Umbilical cord (tissue), 2 donors: ENCODE data around the gene RNF8. TPM values are rescaled to one million over a fixed set of nuclear protein-coding genes. Genes with fewer than 3 reads are reported as not detected.
A peak's percentile ranks its signal among the peaks of the same experiment; 100 is the strongest.

Source experiments
- DNase-seq: peaks from one replicate; pipeline ENCODE4 v3.0.0-alpha.2; 2015; ENCODE audit warnings: low spot score
- total RNA-seq: library from RNA; depleted of rRNA; stranded (reverse); fragments of >200 nt; gene quantifications from one replicate; pipeline ENCODE4 v1.2.3, GENCODE V29; 2014; ENCODE audit warnings: low replicate concordance; ENCODE audit not compliant: insufficient read depth

RNF8 gene
- total RNA-seq, 1 donor from 2014 or later, result 19.7 TPM

DNA sequence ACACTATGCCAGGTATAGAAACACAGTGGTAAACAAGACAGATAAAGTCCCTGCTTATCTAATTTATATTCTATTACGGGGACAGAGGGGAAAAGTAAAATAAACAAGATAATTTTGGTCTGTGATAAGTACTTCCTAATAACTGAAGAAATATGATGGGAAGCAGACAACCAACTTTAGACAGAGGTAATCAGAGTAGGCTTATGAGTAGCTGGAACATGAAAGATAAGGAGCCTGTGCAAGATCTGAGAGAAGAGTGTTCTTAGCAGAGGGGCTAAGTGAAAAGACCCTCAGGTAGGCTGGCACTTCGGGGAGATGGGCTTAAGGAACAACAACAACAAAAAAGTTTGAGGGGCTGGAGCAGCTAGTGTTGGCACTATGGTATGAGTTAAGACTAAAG, 4.1 kb downstream of the RNF8 start:
- DNase-seq, result no peak

DNA sequence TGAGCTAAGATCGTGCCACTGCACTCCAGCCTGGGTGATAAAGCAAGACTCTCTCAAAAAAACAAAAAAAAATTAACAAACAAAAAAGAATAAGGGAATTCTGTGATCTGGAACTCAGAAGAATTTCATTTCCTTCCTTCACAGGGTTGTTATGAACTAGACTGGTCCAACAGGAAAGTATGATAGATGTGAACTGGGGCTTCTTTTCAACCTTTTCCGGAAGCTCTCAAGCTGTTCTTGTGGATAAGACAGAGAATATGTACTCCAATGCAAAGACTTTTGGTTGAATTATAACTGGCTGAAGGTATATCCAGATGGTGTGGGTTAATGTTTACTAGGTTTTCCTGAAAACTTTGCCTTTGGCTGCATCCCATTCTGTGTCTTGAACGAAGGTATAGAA, 5.3 kb downstream of the RNF8 start:
- no peak for DNase-seq

DNA sequence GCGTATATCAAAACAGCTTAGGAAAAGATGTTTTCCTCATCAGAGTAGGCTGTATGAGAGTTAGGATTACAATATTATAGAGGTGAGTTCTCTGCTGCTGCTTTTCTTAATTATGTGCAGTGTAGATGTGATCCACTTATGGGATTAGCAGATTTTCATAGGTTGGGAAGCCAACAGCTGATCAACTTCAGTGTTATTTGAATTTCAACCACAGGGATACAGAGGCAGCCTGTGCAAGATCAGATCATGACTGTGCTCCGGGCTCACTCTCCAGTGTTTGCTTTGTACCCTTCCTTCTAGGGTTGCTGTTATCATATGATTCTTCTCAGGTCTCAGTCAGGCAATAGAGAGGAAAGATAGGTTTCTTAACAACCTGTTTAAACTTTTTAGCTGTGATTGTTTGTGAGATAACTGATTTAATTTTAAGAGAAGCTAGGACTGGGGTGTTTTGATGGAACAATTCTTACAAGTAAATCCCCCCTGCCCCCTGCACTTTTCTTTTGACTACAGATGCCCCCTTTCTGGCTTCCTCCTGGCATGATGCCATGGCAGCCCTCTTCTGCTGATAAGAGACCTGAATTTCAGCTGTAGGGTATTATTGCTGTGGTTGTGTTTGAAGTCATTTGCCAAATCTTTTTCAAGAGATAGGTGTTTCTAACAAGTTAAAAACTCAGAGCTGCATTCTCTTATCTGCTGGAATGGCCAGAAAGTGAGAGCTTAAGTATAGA, 8.5 kb downstream of the RNF8 start:
- DNase-seq, result no peak

DNA sequence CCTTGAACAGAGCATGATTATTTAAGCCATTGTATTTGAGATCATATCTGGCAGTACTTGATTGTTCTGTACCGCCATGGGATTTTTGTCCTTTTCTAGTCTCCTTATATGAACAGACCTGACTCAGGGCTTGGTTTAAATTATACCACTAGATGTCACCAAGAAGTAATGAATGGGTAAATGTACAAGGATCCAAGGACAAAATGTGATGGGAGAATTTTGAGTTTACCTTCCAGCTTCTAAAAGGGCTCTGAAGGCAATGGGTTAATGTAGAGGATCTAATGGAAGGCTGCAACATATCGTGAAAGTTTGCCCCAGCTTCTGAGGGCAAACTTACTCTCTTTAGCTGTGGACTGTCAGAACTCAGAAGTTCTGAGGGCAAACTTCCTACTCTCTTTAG, 12.0 kb downstream of the RNF8 start:
- no peak for DNase-seq

DNA sequence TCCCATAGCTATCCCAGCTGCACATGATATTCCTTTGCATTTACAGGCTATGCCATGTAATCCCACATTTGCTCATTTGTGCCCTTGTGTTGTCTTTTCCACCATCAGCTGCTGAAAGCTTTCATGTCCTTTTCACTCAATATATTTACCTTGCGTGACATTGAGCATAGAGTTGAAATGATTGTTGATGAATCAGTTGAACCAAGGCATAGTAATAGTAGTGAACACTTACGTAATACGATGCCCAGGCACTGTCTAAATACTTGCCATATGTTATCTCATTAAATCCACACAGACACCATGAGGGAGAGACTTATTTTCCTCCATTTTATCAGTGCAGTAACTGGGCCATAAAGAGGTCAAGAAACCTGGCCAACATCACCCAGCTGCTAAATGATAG, 13.1 kb downstream of the RNF8 start:
- DNase-seq, result no peak

DNA sequence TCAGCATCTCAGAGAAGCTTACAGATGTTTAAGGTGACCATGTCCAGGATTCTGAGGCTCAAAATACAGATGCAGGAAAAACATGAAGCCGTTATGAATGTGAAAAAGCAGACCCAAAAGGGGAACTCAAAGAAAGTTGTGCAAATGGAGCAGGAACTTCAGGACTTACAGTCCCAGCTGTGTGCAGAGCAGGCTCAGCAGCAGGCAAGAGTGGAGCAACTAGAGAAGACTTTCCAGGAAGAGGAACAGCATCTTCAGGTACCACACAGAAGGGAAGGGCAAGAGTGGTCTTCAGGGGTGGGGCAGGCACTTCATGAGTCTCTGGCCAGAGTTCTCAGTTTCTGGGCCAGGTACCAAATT, 15.2 kb downstream of the RNF8 start:
- DNase-seq, result no peak

DNA sequence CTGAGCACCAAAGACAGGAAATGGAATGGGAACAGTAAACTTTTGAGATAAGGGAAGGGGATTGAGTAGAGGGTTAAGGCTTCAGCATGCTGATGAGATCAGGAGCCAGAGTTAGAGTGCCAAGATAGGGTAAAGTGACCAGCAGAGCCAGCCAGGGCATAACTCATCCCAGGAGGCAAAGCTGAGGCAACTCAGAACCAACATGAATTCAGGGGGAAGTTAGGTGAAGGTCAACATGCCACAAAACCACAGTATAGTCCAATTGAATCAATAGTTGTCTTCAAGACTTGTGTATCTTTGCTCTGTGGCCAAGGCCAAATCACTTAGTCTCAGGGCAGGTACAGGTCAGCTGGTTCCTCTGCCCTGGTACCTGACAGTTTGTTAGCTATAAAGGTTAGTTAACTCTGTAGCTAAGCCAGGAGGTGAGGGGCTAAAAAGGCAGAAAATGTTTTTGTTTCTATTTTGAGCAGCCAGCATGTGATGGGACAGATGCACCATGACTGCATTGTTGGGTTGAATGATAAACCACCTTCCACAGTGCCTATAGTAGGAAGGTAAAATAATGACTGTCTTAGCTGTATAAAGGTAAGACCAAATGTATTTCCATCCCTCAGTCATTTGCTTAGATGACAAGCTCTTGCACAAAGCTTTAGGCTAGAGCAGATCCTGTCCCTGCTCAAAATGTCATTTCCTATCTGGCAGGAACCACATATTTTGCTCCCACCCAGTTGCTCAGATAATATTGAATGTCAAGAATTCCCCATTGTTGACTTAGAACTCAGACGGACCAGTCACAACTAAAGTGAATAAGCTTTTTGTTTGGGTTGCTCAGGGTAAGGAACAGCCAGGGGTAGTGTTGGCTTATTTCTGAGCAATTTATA, 15.8 kb downstream of the RNF8 start:
- DNase-seq, result no peak

DNA sequence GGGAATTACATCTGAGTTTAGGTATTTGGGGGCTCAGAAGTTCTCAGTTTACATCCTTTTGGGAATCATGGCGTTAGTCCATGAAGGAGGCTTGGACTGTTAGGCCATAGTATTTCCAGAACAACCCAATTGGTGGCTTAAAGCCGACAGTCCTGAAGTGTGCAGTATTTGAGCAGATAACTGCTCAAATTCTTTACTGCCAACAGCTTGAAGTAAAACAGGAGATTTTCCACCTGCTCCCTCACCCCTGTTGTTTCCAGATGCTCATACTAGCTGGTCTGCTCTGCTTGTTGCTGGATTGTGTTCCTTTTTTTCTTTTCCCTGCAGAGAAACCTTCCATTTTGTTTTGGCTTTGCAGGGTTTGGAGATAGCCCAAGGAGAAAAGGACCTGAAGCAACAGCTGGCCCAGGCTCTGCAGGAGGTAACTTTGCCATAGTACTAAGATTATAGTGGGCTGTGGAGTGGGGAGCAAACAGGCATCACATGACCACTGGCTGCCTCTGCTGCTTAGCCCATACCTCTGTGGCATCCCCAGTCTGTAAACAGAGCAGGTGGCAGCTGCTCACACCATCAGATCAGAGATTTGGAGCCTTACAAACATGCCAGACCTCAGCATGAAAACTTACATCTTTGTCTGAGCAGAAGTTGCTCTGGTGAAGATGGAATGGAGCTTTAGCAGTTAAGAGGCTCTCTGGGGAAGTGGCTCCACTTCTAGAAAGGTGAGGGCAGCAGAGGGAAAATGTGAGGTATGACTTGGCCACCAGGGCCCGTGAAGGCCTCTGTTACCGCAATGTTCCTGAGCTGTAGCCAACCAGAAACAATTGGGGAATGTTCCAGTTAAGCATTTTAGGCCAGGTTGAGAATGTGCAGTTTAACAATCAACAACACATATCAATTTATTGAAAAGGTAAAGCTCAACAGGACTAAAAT, 17.6 kb downstream of the RNF8 start:
- DNase-seq, result no peak

DNA sequence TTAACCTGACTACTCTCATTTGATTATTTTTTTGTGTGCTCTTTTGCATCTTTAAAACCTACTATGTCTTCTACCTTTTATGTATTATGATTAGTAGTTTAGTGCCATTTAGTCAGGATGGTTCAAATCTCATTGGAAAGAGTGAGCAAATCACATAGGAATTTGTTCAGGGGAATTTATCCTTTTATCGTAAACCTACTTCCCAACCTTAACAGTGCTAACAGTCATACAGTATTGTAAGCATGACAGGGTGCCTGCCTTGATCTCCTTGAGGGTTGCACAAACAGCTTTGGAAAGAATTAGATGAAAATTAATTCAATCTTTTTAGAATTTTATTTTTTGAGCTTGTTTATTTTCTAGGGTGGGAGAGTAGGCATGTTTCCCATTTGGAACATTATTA, 18.3 kb downstream of the RNF8 start:
- DNase-seq, result no peak

DNA sequence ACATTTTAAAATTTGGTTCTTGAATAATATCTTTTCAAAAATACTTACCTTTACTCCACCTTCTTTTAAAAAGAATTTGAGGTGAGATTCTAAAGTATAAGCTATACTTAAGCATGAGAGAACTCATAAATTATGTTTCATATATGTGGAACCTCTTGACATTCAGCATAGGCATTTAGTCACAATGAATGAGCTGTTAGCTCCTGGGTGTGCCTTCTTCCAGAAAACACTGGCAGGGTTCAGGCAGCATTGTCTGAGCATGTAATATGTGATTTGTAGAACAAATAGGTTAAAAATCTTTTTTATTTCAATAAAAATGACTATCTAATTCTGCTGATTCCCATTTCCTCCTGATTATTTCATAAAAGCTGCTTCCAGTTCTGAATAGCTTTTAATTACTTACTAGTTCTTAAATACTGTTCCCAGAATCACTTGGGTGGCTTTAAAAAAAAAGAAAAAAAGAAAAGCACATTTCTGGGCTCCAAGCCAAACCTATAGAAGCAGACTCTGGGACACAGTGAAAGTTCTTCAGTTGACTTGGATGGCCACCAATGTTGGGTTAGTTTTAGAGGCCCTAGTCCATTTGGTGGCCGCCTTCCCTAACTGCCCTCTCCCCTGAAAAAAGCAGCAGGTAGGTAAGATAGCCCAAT, 20.2 kb downstream of the RNF8 start:
- no peak for DNase-seq

DNA sequence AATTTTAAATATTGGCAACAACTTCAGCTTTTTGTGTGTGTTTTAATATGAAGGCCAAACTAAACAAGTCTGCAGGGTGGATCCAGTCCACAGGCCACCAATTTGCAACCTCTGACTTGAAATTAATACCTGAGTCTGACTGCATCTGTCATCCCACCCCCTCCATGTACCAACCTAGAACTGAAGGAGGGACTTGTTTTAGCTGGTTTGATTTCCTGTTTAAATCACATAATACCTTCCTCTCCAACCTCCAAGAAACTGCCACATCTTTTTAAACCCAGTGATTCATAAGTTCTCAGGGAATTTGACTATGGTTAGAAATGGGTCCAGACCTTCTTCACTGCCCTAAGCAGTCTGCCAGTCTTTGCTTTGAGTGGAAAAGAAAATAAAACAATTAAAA, 21.6 kb downstream of the RNF8 start:
- DNase-seq, result no peak

DNA sequence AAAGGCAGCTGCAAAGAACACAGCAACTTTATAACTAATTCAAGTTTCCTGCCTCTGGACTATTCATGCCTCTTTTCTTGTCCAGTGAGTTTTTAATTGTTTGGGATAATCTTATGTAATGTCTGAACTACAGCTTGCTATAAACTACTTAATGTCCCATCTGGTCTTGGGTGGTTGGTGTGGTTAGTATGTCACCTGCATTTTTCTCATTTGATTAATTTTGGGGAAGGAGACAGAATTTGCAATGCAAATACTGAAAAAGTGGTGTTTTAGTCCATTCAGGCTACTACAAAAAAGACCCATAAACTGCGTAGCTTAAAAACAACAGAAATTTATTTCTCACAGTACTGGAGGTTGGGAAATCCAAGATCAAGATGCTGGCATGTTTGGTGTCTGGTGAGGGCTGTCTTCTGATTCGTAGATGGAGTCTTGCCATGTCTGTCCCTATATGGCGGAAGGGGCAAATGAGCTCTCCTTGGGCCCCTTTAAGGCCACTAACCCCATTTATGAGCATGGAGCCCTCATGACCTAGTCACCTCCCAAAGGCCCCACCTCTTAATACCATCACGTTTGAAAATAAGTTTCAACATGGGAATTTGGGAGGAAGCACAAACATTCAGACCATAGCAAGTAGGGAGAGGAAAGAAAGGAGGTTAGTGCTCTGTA, 22.4 kb downstream of the RNF8 start:
- DNase-seq, result no peak

DNA sequence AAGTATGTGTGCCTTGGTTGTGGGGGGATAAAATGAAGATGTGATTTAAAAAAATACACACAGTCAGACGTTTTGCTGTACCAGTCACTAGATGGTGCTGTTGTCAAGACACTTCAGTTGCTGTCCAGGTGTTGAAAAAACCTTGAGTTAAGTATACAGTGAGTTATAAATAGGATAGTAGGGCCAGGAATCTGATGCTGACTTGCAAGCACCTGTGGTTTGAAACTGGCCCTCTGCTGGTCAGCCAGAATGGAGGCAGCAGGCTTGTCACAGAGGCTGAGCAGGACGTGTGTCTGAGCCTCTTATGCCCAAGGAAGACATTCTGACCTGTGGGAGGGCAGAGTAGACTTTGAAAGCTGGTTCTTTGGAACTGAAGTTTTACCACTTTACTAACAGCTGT, 27.8 kb downstream of the RNF8 start:
- peak; percentile 19 for DNase-seq

DNA sequence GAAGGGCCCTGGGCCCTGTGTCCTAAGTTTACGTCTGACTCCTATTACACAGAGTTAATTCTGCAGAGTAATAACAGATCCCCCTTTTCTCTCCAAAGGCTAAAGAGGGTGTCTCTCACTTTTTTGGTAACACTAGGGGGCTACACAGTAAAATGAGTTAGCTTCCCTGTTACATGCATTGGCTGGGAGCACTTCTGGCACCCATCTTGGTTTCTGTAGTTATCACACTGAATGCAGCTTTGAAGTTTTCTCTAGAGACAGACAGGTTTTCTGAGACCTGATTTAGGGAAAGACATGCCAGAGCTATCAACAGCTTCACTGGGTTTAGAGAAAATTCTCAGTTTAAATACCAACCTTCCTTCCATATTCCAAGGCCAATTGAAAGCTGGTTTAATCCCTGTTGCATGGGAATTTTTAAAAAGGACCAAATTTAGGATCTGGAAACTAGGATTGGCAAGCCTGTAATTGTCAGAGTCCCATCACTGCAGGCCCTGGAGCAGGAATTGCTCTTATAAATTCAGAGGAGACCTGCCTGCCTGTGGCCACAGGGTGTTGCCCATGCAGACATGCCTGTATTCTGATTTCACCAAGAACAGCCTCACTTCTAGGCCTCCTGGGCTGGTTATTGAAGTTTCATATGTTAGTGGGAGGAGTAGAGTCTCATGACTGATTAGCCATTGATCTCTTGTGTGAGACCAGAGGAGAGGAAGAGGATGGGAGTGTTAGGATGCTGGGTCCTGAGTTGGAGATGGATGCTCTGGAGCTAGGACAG, 29.4 kb downstream of the RNF8 start:
- no peak for DNase-seq

DNA sequence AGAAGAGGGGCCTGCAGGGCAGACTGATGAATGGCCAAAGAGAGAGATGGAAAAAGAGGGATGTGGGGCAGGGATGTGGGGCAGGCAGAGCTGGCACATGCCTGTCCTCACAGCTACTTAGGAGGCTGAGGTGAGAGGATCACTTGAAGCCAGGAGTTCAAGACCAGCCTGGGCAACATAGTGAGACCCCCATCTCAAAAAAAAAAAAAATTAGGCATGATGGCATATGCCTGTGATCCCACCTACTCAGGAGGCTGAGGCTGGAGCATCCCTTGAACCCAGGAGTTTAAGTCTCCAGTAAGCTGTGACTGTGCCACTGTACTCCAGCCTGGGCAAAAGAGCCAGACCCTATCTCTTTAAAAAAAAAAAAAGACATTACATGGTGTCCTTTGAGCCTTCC, 34.8 kb downstream of the RNF8 start:
- DNase-seq, result no peak

DNA sequence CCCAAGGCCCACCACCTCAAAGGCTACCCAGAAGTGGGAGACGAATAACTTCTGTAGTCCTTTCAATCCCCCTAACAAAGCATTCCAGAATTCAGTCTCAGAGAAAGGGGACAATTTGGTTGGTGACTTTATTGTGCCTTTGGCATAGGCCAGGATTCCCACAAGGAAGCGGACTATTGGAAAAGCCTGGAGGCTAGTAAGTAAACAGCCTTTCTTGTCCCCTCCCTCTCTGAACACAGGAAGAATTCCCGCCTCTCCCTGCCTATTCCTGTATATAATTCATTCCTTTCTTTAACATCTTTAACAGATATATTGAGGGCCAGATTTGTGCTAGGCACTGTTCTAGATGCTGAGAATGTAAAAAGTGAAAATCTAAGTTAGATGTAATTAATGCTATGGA, 36.1 kb downstream of the RNF8 start:
- DNase-seq, result no peak

DNA sequence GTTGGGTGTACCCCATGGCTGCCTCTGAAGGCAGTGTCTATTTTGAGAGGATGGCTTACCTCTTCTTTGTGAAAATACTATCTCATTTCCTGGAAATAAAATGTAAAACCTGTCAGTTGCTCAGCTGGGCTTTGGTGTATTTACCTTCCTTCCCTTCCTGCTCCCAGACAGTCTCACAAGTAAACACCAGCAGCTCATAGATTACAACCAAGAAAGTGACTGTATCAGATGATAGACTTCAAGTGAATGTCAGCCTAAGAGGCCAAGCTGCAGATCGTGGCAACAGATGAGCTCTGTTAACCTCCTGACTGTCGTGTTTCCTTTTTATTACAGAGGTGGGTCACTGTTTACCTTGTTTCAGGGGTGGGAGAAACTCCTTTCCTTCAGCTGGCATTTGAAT, 37.3 kb downstream of the RNF8 start:
- no peak for DNase-seq

DNA sequence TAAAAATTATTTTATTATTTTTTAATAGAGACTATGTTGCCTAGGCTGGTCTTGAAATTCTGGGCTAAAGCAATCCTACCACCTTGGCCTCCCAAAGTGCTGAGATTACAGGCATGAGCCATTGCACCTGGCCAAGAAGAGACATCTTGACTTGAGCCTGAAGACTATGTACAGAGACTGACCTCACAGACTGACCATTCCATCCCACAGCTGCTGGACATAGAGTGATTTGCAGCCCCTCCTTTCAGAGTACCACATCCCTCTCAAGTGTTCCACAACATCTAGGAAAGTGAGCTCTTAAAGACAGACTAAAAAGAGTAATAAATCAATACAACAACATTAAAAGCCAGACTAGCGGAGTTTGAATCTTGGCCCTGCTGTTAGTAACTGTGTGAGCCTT, 39.0 kb downstream of the RNF8 start:
- DNase-seq, result no peak

DNA sequence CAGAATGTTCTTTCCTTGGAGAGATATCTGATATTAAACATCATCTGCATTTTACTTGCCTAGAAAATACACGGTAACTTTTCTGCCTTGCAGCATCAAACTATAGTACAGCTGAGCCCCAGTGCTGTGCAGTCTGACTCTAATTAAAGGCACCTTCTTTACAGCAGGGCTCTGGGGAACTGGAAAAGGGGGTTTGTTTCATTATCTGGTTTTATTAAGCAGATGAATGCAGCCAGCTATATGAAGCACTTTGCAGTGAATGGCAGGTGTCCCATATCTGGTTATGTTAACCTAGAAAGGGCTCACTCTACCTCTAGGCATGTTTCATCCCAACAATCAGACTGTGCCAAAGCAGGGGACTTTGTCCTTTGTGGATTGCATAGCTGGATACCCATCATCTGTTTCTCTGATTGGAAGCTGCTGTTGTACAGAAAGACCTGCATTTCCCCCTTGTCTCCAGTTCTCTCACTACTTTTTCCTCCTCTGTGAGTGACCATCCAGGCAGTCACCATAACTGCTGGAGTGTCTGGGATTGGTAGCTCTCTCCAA, 39.7 kb downstream of the RNF8 start:
- no peak for DNase-seq

DNA sequence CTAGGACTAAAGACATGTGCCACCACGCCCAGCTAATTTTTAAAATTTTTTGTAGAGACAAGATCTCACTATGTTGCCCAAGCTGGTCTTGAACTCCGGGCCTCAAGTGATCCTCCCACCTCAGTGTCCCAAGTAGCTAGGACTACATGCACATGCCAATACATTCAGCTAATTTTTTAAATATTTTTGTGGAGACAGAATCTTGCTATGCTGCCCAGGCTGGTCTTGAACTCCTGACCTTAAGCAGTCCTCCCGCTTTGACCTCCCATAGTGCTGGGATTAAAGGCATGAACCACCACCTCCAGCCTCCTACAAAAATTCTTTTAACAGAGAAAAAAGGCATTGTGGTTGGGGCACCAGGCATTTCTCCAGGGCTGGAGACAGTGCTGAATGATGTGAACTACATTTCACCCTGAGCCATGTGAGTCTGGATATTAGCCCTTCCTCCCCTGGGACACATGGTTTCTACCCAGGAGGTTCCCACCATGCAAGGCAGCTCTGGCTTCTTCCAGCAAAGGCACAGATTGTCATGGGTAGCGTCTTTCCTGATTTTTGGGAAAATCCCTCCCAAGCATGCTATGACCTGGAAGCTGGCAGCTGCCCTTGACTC, 42.9 kb downstream of the RNF8 start:
- DNase-seq, result no peak
